Femur (tissue), 1 donor: Measurements from ENCODE around the gene SMC5.
"Not testable (repeated sequence)": the region's sequence is repeated elsewhere in the genome, so short reads cannot be mapped to it uniquely, and the experiment has no call there.

ENCODE experiments used
- DNase-seq: peaks from one replicate; pipeline ENCODE4 v3.0.0-alpha.2; 2017

SMC5 gene

GRCh38 chr9:70258692-70259511 is at the start of gene SMC5:
SMC5 (plus strand) TSS chr9:70258978; CDS start chr9:70259079, 101 bp downstream.
- DNase-seq = peak; percentile 95

- DNase-seq = no peak
These were observed 41.7 kb upstream of the SMC5 start for GRCh38 chr9:70217029-70217428.

GRCh38 chr9:70218767-70219166 is 40.0 kb upstream of the SMC5 start:
- no peak for DNase-seq

- no peak for DNase-seq
These were observed 38.6 kb upstream of the SMC5 start for GRCh38 chr9:70220216-70220615.

- DNase-seq = no peak
These were observed 36.4 kb upstream of the SMC5 start for GRCh38 chr9:70222354-70222753.

GRCh38 chr9:70228118-70228517 is 30.7 kb upstream of the SMC5 start:
- no peak for DNase-seq

- no peak for DNase-seq
These were observed 30.2 kb upstream of the SMC5 start for GRCh38 chr9:70228611-70229010.

- DNase-seq = no peak
These were observed 29.8 kb upstream of the SMC5 start for GRCh38 chr9:70229026-70229425.

GRCh38 chr9:70229579-70229978 is 29.2 kb upstream of the SMC5 start:
- DNase-seq = no peak

- DNase-seq = no peak
These were observed 26.3 kb upstream of the SMC5 start for GRCh38 chr9:70232476-70232875.

GRCh38 chr9:70234208-70234607 is 24.6 kb upstream of the SMC5 start:
- not testable (repeated sequence) for DNase-seq

- DNase-seq = not testable (repeated sequence)
These were observed 12.8 kb upstream of the SMC5 start for GRCh38 chr9:70245952-70246351.

- DNase-seq = no peak
These were observed 8.6 kb upstream of the SMC5 start for GRCh38 chr9:70250221-70250620.

- DNase-seq = no peak
These were observed 3.3 kb upstream of the SMC5 start for GRCh38 chr9:70255486-70255885.

GRCh38 chr9:70256123-70256551 is 2.6 kb upstream of the SMC5 start:
- DNase-seq = peak; percentile 43

- no peak for DNase-seq
These were observed 1.3 kb upstream of the SMC5 start for GRCh38 chr9:70257502-70257901.

GRCh38 chr9:70257991-70258691 is 637 bp upstream of the SMC5 start:
- peak; percentile 51 for DNase-seq

GRCh38 chr9:70259512-70259802 is 679 bp downstream of the SMC5 start:
- no peak for DNase-seq

GRCh38 chr9:70260007-70260443 is 1.2 kb downstream of the SMC5 start:
- DNase-seq = no peak

- no peak for DNase-seq
These were observed 1.8 kb downstream of the SMC5 start for GRCh38 chr9:70260606-70261005.

GRCh38 chr9:70261131-70261870 is 2.5 kb downstream of the SMC5 start:
- DNase-seq = no peak

- DNase-seq = no peak
These were observed 3.6 kb downstream of the SMC5 start for GRCh38 chr9:70262366-70262765.

GRCh38 chr9:70262948-70263347 is 4.2 kb downstream of the SMC5 start:
- DNase-seq = no peak

- no peak for DNase-seq
These were observed 4.6 kb downstream of the SMC5 start for GRCh38 chr9:70263421-70263820.
